ENCODE data around the gene JARID2. TPM values are rescaled to one million over a fixed set of nuclear protein-coding genes. Genes with fewer than 3 reads are reported as not detected.

The JARID2 gene
- polyA plus RNA-seq, 1 donor from 2014 or later, result 25.5 TPM

DNA sequence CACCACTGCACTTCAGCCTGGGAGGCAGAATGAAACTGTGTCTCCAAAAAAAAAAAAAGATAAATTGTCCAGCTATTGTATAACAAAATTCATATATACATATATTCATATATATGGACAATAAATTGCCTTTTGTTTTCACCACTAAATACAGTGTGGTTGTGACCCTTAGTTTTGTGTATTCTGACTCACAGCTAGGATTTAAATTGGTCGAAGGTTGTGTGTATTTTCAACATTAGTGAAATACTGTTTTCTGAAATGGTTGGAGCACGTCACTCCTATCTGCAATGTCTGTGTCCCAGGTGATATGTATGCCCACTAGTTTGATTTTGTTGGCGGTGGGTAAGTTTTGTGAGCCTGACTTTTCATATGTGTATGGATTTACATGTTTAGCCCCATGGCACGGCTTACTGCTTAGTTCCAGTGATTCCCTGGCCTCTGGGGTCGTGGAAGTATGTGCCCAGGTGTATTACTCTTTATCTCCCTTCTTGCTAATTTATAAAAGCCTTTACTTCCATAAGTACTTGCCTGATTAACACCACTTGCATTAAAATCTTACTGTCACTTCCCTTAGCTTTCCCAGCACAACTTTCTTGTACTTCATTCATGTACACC lies 33.3 kb downstream of the JARID2 start:
- no peaks in the 10 kb centered on the region for H4K20me1 ChIP-seq (ENCODE audit: insufficient read depth)
- no peak overlapping the region for H2AFZ ChIP-seq (ENCODE audit: low read depth, low read length)
- H3K9ac ChIP-seq (ENCODE audit: low read length), result no peak overlapping the region
- H3K27me3 ChIP-seq (ENCODE audit: insufficient read depth, low read depth, low read length), result no peaks in the 10 kb centered on the region
- no peak overlapping the region for H3K4me3 ChIP-seq (ENCODE audit: low read length)
- H3K9me2 ChIP-seq (ENCODE audit: insufficient read depth, low read length), result no peaks in the 10 kb centered on the region
- H3K79me2 ChIP-seq (replicated peaks; ENCODE audit: insufficient read depth, low read length), result peaks cover 68% of the 10 kb centered on the region
- H3K4me2 ChIP-seq (ENCODE audit: low read length), result no peak overlapping the region
- H3K9me3 ChIP-seq (ENCODE audit: low read length), result no peaks in the 10 kb centered on the region
- no peak for TF ChIP-seq SMC3 (conservative IDR thresholded peaks at IDR 0.05; ENCODE audit: poor library complexity)
- H3K36me3 ChIP-seq (ENCODE audit: insufficient read depth, low read length), result no peaks in the 10 kb centered on the region
- H3K27ac ChIP-seq (ENCODE audit: low read length), result no peak overlapping the region
- H3F3A ChIP-seq (ENCODE audit: insufficient read depth, low read length, poor library complexity, severe bottlenecking), result no peaks in the 10 kb centered on the region

GRCh38 chr6:15280028-15280427 lies 34.2 kb downstream of the JARID2 start:
- H3K9ac ChIP-seq (ENCODE audit: low read length), result no peak overlapping the region
- H3K4me3 ChIP-seq (ENCODE audit: low read length), result no peak overlapping the region
- H3K79me2 ChIP-seq (replicated peaks; ENCODE audit: insufficient read depth, low read length), result peaks cover 68% of the 10 kb centered on the region
- TF ChIP-seq, protein P1, sequence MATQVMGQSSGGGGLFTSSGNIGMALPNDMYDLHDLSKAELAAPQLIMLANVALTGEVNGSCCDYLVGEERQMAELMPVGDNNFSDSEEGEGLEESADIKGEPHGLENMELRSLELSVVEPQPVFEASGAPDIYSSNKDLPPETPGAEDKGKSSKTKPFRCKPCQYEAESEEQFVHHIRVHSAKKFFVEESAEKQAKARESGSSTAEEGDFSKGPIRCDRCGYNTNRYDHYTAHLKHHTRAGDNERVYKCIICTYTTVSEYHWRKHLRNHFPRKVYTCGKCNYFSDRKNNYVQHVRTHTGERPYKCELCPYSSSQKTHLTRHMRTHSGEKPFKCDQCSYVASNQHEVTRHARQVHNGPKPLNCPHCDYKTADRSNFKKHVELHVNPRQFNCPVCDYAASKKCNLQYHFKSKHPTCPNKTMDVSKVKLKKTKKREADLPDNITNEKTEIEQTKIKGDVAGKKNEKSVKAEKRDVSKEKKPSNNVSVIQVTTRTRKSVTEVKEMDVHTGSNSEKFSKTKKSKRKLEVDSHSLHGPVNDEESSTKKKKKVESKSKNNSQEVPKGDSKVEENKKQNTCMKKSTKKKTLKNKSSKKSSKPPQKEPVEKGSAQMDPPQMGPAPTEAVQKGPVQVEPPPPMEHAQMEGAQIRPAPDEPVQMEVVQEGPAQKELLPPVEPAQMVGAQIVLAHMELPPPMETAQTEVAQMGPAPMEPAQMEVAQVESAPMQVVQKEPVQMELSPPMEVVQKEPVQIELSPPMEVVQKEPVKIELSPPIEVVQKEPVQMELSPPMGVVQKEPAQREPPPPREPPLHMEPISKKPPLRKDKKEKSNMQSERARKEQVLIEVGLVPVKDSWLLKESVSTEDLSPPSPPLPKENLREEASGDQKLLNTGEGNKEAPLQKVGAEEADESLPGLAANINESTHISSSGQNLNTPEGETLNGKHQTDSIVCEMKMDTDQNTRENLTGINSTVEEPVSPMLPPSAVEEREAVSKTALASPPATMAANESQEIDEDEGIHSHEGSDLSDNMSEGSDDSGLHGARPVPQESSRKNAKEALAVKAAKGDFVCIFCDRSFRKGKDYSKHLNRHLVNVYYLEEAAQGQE (IDR thresholded peaks at IDR 0.05; ENCODE audit: borderline replicate concordance), result no peak
- TF ChIP-seq CTCF (IDR thresholded peaks at IDR 0.05; ENCODE audit: poor library complexity, severe bottlenecking) (no peak), SMC3 (conservative IDR thresholded peaks at IDR 0.05; ENCODE audit: poor library complexity) (no peak), TAF1 (IDR thresholded peaks at IDR 0.05; ENCODE audit: low read depth) (no peak), POLR2AphosphoS5 (IDR thresholded peaks at IDR 0.05) (no peak)
- no peaks in the 10 kb centered on the region for H3K9me2 ChIP-seq (ENCODE audit: insufficient read depth, low read length)
- no peak overlapping the region for H3K27ac ChIP-seq (ENCODE audit: low read length)
- no peaks in the 10 kb centered on the region for H4K20me1 ChIP-seq (ENCODE audit: insufficient read depth)
- H3K36me3 ChIP-seq (ENCODE audit: insufficient read depth, low read length), result no peaks in the 10 kb centered on the region
- H3K27me3 ChIP-seq (ENCODE audit: insufficient read depth, low read depth, low read length), result no peaks in the 10 kb centered on the region
- no peak overlapping the region for H3K4me2 ChIP-seq (ENCODE audit: low read length)
- no peaks in the 10 kb centered on the region for H3F3A ChIP-seq (ENCODE audit: insufficient read depth, low read length, poor library complexity, severe bottlenecking)
- H2AFZ ChIP-seq (ENCODE audit: low read depth, low read length), result no peak overlapping the region
- H3K9me3 ChIP-seq (ENCODE audit: low read length), result no peaks in the 10 kb centered on the region

DNA sequence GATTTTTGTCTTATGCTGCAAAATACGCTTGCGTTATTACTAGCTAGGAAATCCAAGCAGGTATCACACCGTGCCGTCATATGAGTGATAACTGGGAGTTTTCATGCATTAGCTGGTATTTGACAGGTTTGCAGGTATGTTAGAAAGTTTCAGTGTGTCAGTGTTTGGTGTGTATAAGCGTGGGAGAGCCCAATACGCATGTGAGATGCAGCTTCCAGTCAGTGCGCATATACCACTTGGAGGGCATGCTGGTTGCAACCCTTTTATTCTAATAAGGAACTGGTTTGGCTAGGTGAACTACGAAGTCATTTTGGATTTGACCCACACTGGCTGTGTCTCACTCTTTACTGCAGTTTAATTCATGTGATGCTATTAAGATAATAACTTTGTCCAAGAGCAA lies 35.1 kb downstream of the JARID2 start:
- Histone ChIP-seq H3K79me2 (replicated peaks; ENCODE audit: insufficient read depth, low read length) (peaks cover 64% of the 10 kb centered on the region), H3K27me3 (ENCODE audit: insufficient read depth, low read depth, low read length) (no peaks in the 10 kb centered on the region), H4K20me1 (ENCODE audit: insufficient read depth) (no peaks in the 10 kb centered on the region), H3K9me2 (ENCODE audit: insufficient read depth, low read length) (no peaks in the 10 kb centered on the region), H2AFZ (ENCODE audit: low read depth, low read length) (no peak overlapping the region), H3K4me2 (ENCODE audit: low read length) (no peak overlapping the region), H3K27ac (ENCODE audit: low read length) (no peak overlapping the region), H3K36me3 (ENCODE audit: insufficient read depth, low read length) (no peaks in the 10 kb centered on the region), H3K9me3 (ENCODE audit: low read length) (no peaks in the 10 kb centered on the region), H3F3A (ENCODE audit: insufficient read depth, low read length, poor library complexity, severe bottlenecking) (no peaks in the 10 kb centered on the region), H3K9ac (ENCODE audit: low read length) (no peak overlapping the region), H3K4me3 (ENCODE audit: low read length) (no peak overlapping the region)
- no peak for TF ChIP-seq EZH2 (IDR thresholded peaks at IDR 0.05; ENCODE audit: borderline replicate concordance, insufficient read depth, low read length, poor library complexity, severe bottlenecking)
- TF ChIP-seq POLR2AphosphoS5 (IDR thresholded peaks at IDR 0.05), result no peak
- TF ChIP-seq MXI1 (conservative IDR thresholded peaks at IDR 0.05; ENCODE audit: poor library complexity, severe bottlenecking), result no peak
- TF ChIP-seq CTCF (IDR thresholded peaks at IDR 0.05; ENCODE audit: poor library complexity, severe bottlenecking), result no peak
- TF ChIP-seq RAD21 (conservative IDR thresholded peaks at IDR 0.05), result no peak
- TF ChIP-seq, protein P1 (IDR thresholded peaks at IDR 0.05; ENCODE audit: borderline replicate concordance), result no peak
- no peak for TF ChIP-seq EP300 (conservative IDR thresholded peaks at IDR 0.05; ENCODE audit: poor library complexity, severe bottlenecking)
- no peak for TF ChIP-seq SMC3 (conservative IDR thresholded peaks at IDR 0.05; ENCODE audit: poor library complexity)
- TF ChIP-seq TAF1 (IDR thresholded peaks at IDR 0.05; ENCODE audit: low read depth), result no peak
